Parathyroid adenoma (tissue), 2 donors: ENCODE data around the gene SHISAL2A.
A peak's percentile ranks its signal among the peaks of the same experiment; 100 is the strongest.
"Not testable (repeated sequence)": the region's sequence is repeated elsewhere in the genome, so short reads cannot be mapped to it uniquely, and the experiment has no call there.

ENCODE experiments used
- H2AFZ ChIP-seq: fragments of 300-600 bp; sonication (generic); one replicate; pipeline ENCODE4 v1.7.0; 2017; ENCODE audit warnings: antibody characterized with exemption, mild to moderate bottlenecking
- H3K27ac ChIP-seq: fragments of 300-600 bp; sonication (generic); one replicate; pipeline ENCODE4 v1.7.0; 2017
- H3K27me3 ChIP-seq: fragments of 300-600 bp; sonication (generic); one replicate; pipeline ENCODE4 v1.7.0; 2017; ENCODE audit warnings: low read length; ENCODE audit not compliant: control insufficient read depth, insufficient read depth
- H3K36me3 ChIP-seq: fragments of 300-600 bp; sonication (generic); one replicate; pipeline ENCODE4 v1.7.0; 2017; ENCODE audit warnings: low read length; ENCODE audit not compliant: control insufficient read depth, insufficient read depth
- H3K4me1 ChIP-seq: fragments of 300-600 bp; sonication (generic); one replicate; pipeline ENCODE4 v1.7.0; 2017; ENCODE audit warnings: control low read depth
- H3K4me2 ChIP-seq: fragments of 300-600 bp; sonication (generic); one replicate; pipeline ENCODE4 v1.7.0; 2017; ENCODE audit warnings: low read length
- H3K4me3 ChIP-seq: fragments of 300-600 bp; sonication (generic); one replicate; pipeline ENCODE4 v1.7.0; 2017; ENCODE audit warnings: low read depth, low read length
- H3K79me2 ChIP-seq: fragments of 300-600 bp; sonication (generic); one replicate; pipeline ENCODE4 v1.7.0; 2017; ENCODE audit warnings: control low read depth
- H3K9ac ChIP-seq: fragments of 300-600 bp; sonication (generic); one replicate; pipeline ENCODE4 v1.7.0; 2017; ENCODE audit warnings: mild to moderate bottlenecking
- H3K9me3 ChIP-seq: fragments of 300-600 bp; sonication (generic); one replicate; pipeline ENCODE4 v1.7.0; 2017; ENCODE audit warnings: low read length; ENCODE audit not compliant: control insufficient read depth
- CTCF ChIP-seq: fragments of 300-600 bp; sonication (generic); IDR thresholded peaks from one replicate; pipeline ENCODE4 v1.7.0; 2017; ENCODE audit warnings: antibody characterized with exemption, mild to moderate bottlenecking
- donor health status: primary hyperparathyroidism.

Gene SHISAL2A

DNA sequence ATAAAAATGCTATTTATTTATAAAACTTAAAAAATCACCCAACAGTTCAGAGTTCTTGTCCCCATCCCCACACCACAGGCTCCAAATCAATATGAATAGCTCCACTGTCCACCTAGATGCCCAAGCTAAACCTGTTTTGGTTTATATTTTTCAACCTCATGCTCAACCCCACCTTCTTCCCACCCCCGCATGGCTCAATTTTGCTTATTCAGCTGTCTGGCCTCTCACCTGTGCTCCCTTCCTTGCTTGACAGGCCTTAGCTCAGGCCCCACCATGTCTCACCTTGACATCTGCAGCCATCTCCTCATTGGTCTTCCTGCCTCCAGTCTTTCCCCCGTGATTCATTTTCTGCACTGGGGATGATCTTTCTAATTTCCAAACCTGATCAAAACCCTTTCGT, 47.4 kb downstream of the SHISAL2A start:
- H3K4me3 ChIP-seq: no peak overlapping the region
- no peaks in the 10 kb centered on the region for H3K9me3 ChIP-seq
- no peaks in the 10 kb centered on the region for H3K36me3 ChIP-seq
- H3K4me1 ChIP-seq: no peaks in the 10 kb centered on the region
- no peaks in the 10 kb centered on the region for H3K27me3 ChIP-seq
- no peak overlapping the region for H3K27ac ChIP-seq
- H3K4me2 ChIP-seq: no peak overlapping the region
- H2AFZ ChIP-seq: no peak overlapping the region
- no peak overlapping the region for H3K9ac ChIP-seq
- no peak for TF ChIP-seq CTCF
- H3K79me2 ChIP-seq: no peaks in the 10 kb centered on the region

GRCh38 chr1:52681136-52681535, 48.2 kb downstream of the SHISAL2A start:
- Histone ChIP-seq H2AFZ (no peak overlapping the region), H3K4me3 (no peak overlapping the region), H3K36me3 (no peaks in the 10 kb centered on the region), H3K27ac (no peak overlapping the region), H3K9me3 (no peaks in the 10 kb centered on the region), H3K27me3 (no peaks in the 10 kb centered on the region), H3K4me2 (no peak overlapping the region), H3K4me1 (no peaks in the 10 kb centered on the region), H3K79me2 (no peaks in the 10 kb centered on the region), H3K9ac (no peak overlapping the region)
- no peak for TF ChIP-seq CTCF

DNA sequence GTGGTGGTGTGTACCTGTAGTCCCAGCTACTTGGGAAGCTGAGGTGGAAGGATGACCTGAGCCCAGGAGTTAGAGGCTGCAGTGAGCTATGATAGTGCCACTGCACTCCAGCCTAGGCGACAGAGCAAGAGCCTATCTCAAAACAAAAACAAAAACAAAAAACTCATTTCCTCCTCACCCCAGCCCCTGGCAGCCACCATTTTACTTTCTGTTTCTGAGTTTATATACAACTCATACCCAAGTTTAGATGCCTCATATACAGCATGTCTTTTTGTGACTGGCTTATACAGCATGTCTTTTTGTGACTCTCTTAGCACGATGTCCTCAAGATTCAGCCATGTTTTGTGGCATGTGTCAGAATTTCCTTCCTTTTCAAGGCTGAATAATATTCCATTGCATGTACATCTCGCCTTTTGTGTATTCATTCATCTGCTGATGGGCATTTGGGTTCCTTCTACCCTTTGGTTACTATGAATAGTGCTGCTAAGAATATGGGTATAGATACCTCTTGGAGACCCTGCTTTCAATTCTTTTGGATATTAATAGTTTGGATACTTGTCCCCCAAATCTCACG, 50.5 kb downstream of the SHISAL2A start:
- Histone ChIP-seq H3K27me3 (no peaks in the 10 kb centered on the region), H3K9ac (no peak overlapping the region), H3K4me3 (no peak overlapping the region), H2AFZ (no peak overlapping the region), H3K36me3 (no peaks in the 10 kb centered on the region), H3K79me2 (no peaks in the 10 kb centered on the region), H3K4me1 (no peaks in the 10 kb centered on the region), H3K27ac (no peak overlapping the region), H3K4me2 (no peak overlapping the region), H3K9me3 (no peaks in the 10 kb centered on the region)
- no peak for TF ChIP-seq CTCF

- no peaks in the 10 kb centered on the region for H3K9me3 ChIP-seq
- H3K9ac ChIP-seq: no peak overlapping the region
- no peak overlapping the region for H3K4me2 ChIP-seq
- no peak overlapping the region for H3K4me3 ChIP-seq
- no peaks in the 10 kb centered on the region for H3K4me1 ChIP-seq
- H2AFZ ChIP-seq: no peak overlapping the region
- H3K36me3 ChIP-seq: no peaks in the 10 kb centered on the region
- no peak overlapping the region for H3K27ac ChIP-seq
- no peak for TF ChIP-seq CTCF
- H3K27me3 ChIP-seq: no peaks in the 10 kb centered on the region
- no peaks in the 10 kb centered on the region for H3K79me2 ChIP-seq
These were observed 51.6 kb downstream of the SHISAL2A start for GRCh38 chr1:52684545-52684944.

DNA sequence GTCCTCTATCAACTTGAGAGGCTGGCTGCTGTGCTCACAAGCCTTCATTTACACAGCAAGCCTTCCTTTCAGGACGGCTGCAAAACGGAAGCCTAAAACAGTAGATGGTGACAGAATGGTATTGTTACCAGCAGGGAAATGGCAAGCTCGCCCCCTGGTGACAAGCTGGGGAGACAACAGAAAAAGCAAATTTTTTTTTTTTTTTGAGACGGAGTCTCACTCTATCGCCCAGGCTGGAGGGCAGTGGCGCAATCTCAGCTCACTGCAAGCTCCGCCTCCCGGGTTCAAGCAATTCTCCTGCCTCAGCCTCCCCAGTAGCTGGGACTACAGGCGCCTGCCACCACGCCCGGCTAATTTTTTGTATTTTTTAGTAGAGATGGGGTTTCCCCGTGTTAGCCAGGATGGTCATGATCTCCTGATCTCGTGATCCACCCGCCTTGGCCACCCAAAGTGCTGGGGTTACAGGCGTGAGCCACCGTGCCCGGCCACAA, 53.3 kb downstream of the SHISAL2A start:
- not testable (repeated sequence) for H3K9ac ChIP-seq, H3K27ac ChIP-seq, H3K27me3 ChIP-seq, H3K79me2 ChIP-seq, H3K36me3 ChIP-seq, H3K4me3 ChIP-seq, H2AFZ ChIP-seq, H3K4me1 ChIP-seq, H3K9me3 ChIP-seq, H3K4me2 ChIP-seq
- peak; percentile 66 for TF ChIP-seq CTCF
